ENCODE measurements around the gene USP3.

GRCh38 chr15:63603516-63603915 is 99.1 kb downstream of the USP3 start:
- TF ChIP-seq POLR2A (IDR thresholded peaks at IDR 0.05; ENCODE audit: low read depth, low read length) (no peak), NFE2L2 (IDR thresholded peaks at IDR 0.05; ENCODE audit: low read depth, low read length) (no peak), CTCF (conservative IDR thresholded peaks at IDR 0.05; ENCODE audit: low read depth, low read length) (no peak), CEBPB (IDR thresholded peaks at IDR 0.05; ENCODE audit: low read depth, low read length) (no peak)
